Measurements from ENCODE around the gene DROSHA.

Gene DROSHA

DNA sequence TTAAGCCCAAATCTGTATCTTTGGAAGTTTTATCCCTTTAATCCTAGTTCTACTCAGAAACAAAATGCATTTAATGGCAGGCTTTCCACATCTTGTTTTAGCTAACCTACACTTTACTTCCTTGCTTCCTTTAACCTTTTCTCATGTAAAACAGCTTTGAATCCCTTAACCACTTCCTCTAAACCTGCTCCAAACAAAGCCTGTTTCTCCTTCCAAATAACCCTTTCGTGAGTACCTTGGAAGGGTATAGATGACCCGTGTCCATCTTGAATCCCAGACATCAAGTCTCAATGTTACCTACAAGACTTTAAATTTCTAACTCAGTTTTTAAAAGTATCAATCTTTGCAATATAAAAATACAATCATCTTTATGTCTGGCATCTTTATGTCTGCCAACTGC lies 78.4 kb downstream of the DROSHA start:
- no peak overlapping the region for H3K4me3 ChIP-seq (ENCODE audit: low read depth, low read length)
- DNase-seq (ENCODE audit: low read depth) = no peak
- TF ChIP-seq POLR2A (IDR thresholded peaks at IDR 0.05; ENCODE audit: extremely low read depth, insufficient read length) (no peak), MYC (IDR thresholded peaks at IDR 0.05; ENCODE audit: low read depth, low read length) (no peak)
- TF ChIP-seq, protein P1, sequence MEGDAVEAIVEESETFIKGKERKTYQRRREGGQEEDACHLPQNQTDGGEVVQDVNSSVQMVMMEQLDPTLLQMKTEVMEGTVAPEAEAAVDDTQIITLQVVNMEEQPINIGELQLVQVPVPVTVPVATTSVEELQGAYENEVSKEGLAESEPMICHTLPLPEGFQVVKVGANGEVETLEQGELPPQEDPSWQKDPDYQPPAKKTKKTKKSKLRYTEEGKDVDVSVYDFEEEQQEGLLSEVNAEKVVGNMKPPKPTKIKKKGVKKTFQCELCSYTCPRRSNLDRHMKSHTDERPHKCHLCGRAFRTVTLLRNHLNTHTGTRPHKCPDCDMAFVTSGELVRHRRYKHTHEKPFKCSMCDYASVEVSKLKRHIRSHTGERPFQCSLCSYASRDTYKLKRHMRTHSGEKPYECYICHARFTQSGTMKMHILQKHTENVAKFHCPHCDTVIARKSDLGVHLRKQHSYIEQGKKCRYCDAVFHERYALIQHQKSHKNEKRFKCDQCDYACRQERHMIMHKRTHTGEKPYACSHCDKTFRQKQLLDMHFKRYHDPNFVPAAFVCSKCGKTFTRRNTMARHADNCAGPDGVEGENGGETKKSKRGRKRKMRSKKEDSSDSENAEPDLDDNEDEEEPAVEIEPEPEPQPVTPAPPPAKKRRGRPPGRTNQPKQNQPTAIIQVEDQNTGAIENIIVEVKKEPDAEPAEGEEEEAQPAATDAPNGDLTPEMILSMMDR (IDR thresholded peaks at IDR 0.05; ENCODE audit: low read depth, low read length) = no peak
- TF ChIP-seq, protein P2, sequence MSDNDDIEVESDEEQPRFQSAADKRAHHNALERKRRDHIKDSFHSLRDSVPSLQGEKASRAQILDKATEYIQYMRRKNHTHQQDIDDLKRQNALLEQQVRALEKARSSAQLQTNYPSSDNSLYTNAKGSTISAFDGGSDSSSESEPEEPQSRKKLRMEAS (IDR thresholded peaks at IDR 0.05; ENCODE audit: low read depth, low read length) = no peak

DNA sequence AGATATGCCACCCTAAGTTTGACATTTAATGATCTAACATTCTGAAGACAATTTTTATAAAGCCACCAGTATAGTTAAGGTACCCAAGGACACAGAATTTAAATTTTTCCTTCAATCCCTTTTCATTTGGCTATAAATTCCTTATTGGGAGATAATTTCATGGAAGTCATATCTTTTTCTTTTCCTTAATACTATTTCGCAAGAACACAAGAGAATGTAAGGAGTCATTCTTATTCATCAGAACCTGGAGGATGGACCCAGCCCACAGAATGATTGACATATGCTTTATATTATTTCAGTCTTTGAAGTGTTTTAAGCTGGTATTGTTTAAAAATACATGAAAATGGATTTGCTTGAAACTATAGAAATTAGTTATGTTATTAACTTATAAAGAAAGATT lies 79.6 kb downstream of the DROSHA start:
- no peak overlapping the region for H3K4me3 ChIP-seq (ENCODE audit: low read depth, low read length)
- TF ChIP-seq, protein P1 (IDR thresholded peaks at IDR 0.05; ENCODE audit: low read depth, low read length) = no peak
- TF ChIP-seq, protein P2 (IDR thresholded peaks at IDR 0.05; ENCODE audit: low read depth, low read length) = no peak
- TF ChIP-seq POLR2A (IDR thresholded peaks at IDR 0.05; ENCODE audit: extremely low read depth, insufficient read length) (no peak), MYC (IDR thresholded peaks at IDR 0.05; ENCODE audit: low read depth, low read length) (no peak)
- DNase-seq (ENCODE audit: low read depth) = no peak

DNA sequence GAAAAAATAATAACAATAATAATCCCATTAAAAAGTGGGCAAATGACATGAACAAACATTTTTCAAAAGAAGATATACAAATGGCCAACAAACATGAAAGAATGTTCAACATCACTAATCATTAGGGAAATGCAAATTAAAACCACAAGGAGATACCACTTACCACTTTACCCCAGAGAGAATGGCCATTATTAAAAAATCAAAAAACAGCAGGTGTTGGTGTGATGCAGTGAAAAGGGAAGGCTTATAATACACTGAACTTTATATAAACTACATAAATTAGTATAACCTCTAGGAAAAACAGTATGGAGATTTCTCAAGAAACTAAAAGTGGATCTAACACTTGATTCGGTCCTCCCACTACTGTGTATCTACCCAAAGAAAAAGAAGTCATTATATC lies 81.9 kb downstream of the DROSHA start:
- no peak for DNase-seq (ENCODE audit: low read depth)
- TF ChIP-seq, protein P2 (IDR thresholded peaks at IDR 0.05; ENCODE audit: low read depth, low read length) = no peak
- TF ChIP-seq, protein P1 (IDR thresholded peaks at IDR 0.05; ENCODE audit: low read depth, low read length) = no peak
- no peak for TF ChIP-seq POLR2A (IDR thresholded peaks at IDR 0.05; ENCODE audit: extremely low read depth, insufficient read length)
- no peak for TF ChIP-seq MYC (IDR thresholded peaks at IDR 0.05; ENCODE audit: low read depth, low read length)
- no peak overlapping the region for H3K4me3 ChIP-seq (ENCODE audit: low read depth, low read length)

DNA sequence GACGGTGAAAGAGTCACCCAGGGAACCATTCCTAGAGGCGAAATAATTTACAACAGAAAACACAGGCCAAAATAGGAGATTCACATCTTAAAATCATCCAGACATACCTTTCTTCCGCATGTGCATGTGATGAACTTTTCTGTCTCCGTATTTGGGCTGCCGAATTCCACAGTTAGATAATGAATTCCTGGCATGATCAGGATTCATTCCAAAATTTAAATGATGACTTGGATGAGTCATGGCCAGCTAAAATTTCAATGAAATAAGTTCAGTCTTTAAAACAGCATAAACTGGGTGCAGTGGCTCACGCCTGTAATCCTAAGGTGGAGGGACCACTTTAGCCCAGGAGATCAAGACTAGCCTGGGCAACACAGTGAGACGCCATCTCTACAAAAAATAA lies 82.7 kb downstream of the DROSHA start:
- H3K4me3 ChIP-seq (ENCODE audit: low read depth, low read length) = no peak overlapping the region
- no peak for DNase-seq (ENCODE audit: low read depth)
- TF ChIP-seq, protein P2 (IDR thresholded peaks at IDR 0.05; ENCODE audit: low read depth, low read length) = no peak
- TF ChIP-seq, protein P1 (IDR thresholded peaks at IDR 0.05; ENCODE audit: low read depth, low read length) = no peak
- no peak for TF ChIP-seq MYC (IDR thresholded peaks at IDR 0.05; ENCODE audit: low read depth, low read length)

DNA sequence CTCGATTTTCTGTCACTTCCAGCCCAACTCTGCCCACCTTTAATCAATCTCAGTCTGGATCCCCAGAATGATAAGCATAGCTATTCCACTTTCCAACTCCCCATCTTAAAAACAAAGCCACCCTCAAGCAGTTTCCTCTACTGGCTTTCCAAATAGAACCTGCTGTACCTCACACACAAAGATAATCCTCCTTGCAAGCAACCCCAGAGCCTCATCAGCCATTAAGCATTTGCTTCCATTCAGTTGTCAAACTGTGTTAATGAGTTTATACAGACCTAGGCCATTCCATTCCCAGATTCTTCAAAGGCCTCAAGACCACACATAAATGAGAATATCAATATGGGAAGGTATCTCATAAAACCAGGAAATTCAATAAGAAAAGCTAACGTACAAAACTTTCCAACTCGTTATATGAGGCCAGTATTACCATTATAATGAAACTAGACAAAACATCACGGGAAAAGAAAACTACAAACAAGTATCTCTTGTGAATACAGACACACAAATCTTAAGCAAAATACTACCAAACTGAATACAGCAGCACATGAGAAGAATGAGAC lies 86.8 kb downstream of the DROSHA start:
- no peak overlapping the region for H3K4me3 ChIP-seq (ENCODE audit: low read depth, low read length)
- no peak for DNase-seq (ENCODE audit: low read depth)
- TF ChIP-seq POLR2A (IDR thresholded peaks at IDR 0.05; ENCODE audit: extremely low read depth, insufficient read length) = no peak
- TF ChIP-seq, protein P2 (IDR thresholded peaks at IDR 0.05; ENCODE audit: low read depth, low read length) = no peak
- no peak for TF ChIP-seq MYC (IDR thresholded peaks at IDR 0.05; ENCODE audit: low read depth, low read length)
- TF ChIP-seq, protein P1 (IDR thresholded peaks at IDR 0.05; ENCODE audit: low read depth, low read length) = no peak

All from NB4 (cell line).